Neural progenitor cell (in vitro differentiated cells): Measurements from ENCODE around the gene LEMD3. TPM values are rescaled to one million over a fixed set of nuclear protein-coding genes. Genes with fewer than 3 reads are reported as not detected.

Experiments used
- DNase-seq: peaks from one replicate; pipeline ENCODE4 v3.0.0-alpha.2; 2016; ENCODE audit warnings: low spot score
- H2AFZ ChIP-seq: fragments of 200-600 bp; sonication (generic); replicated peaks from 2 replicates; pipeline ENCODE4 v1.6.1; 2016; ENCODE audit warnings: antibody characterized with exemption
- H3F3A ChIP-seq: fragments of 200-600 bp; sonication (generic); 2 replicates; pipeline ENCODE4 v1.6.1; 2016; ENCODE audit warnings: antibody characterized with exemption, low read depth
- H3K27ac ChIP-seq: fragments of 200-600 bp; sonication (generic); 2 replicates; pipeline ENCODE4 v1.5.1; 2016; ENCODE audit warnings: mild to moderate bottlenecking
- H3K27me3 ChIP-seq: fragments of 200-600 bp; sonication (generic); 2 replicates; pipeline ENCODE4 v1.6.1; 2016; ENCODE audit warnings: mild to moderate bottlenecking, moderate library complexity
- H3K36me3 ChIP-seq: fragments of 200-600 bp; sonication (generic); 2 replicates; pipeline ENCODE4 v1.5.1; 2016
- H3K4me1 ChIP-seq: fragments of 200-600 bp; sonication (generic); 2 replicates; pipeline ENCODE4 v1.6.1; 2016; ENCODE audit warnings: mixed run types
- H3K4me2 ChIP-seq: fragments of 200-600 bp; sonication (generic); 2 replicates; pipeline ENCODE4 v1.6.1; 2016
- H3K4me3 ChIP-seq: fragments of 200-600 bp; sonication (generic); 2 replicates; pipeline ENCODE4 v1.5.1; 2016
- H3K79me2 ChIP-seq: fragments of 200-600 bp; sonication (generic); 2 replicates; pipeline ENCODE4 v1.6.1; 2016; ENCODE audit warnings: low read depth
- H3K9ac ChIP-seq: fragments of 200-600 bp; sonication (generic); 2 replicates; pipeline ENCODE4 v1.6.1; 2016
- H3K9me3 ChIP-seq: fragments of 200-600 bp; sonication (generic); 2 replicates; pipeline ENCODE4 v1.5.1; 2016; ENCODE audit warnings: low read depth
- H4K20me1 ChIP-seq: fragments of 200-600 bp; sonication (generic); 2 replicates; pipeline ENCODE4 v1.6.1; 2016; ENCODE audit warnings: low read depth
- H3K27ac Mint-ChIP-seq: 3 replicates; pipeline ENCODE4 v1.8.0; 2021; ENCODE audit warnings: mixed read lengths
- H3K27me3 Mint-ChIP-seq: 2 replicates; pipeline ENCODE4 v1.8.0; 2022; ENCODE audit warnings: low read depth, mild to moderate bottlenecking, inconsistent platforms, moderate library complexity, mixed read lengths; ENCODE audit not compliant: insufficient read depth
- H3K36me3 Mint-ChIP-seq: 3 replicates; pipeline ENCODE4 v1.8.0; 2021; ENCODE audit warnings: mixed read lengths
- H3K4me1 Mint-ChIP-seq: 3 replicates; pipeline ENCODE4 v1.8.0; 2021; ENCODE audit warnings: mixed read lengths
- H3K4me3 Mint-ChIP-seq: 3 replicates; pipeline ENCODE4 v1.8.0; 2021; ENCODE audit warnings: mild to moderate bottlenecking, moderate library complexity, mixed read lengths
- H3K9me3 Mint-ChIP-seq: 3 replicates; pipeline ENCODE4 v1.8.0; 2020; ENCODE audit warnings: mixed read lengths
- CTCF ChIP-seq: fragments of 200-600 bp; sonication (generic); IDR thresholded peaks from 2 replicates; pipeline ENCODE4 v1.5.1; 2017; ENCODE audit warnings: antibody characterized with exemption, mild to moderate bottlenecking
- EZH2 ChIP-seq: fragments of 200-600 bp; sonication (generic); IDR thresholded peaks from 2 replicates; pipeline ENCODE4 v1.6.1; 2017; ENCODE audit warnings: antibody characterized with exemption, mild to moderate bottlenecking, moderate library complexity
- EZH2phosphoT487 ChIP-seq: fragments of 200-600 bp; sonication (generic); IDR thresholded peaks from 2 replicates; pipeline ENCODE4 v1.6.1; 2017; ENCODE audit warnings: antibody characterized with exemption
- total RNA-seq: library from RNA; depleted of rRNA; stranded (reverse); fragments of >200 nt; gene quantifications from 2 replicates; pipeline ENCODE4 v1.2.3, GENCODE V29; 2015; ENCODE audit warnings: low replicate concordance

Gene LEMD3
- total RNA-seq, 1 donor from 2014 or later, result 11.5 TPM

GRCh38 chr12:65187665-65188064, 18.3 kb downstream of the LEMD3 start:
- Histone ChIP-seq H4K20me1 (no peaks in the 10 kb centered on the region), H3K79me2 (peaks cover 10% of the 10 kb centered on the region), H2AFZ (no peak overlapping the region), H3K27me3 (no peaks in the 10 kb centered on the region), H3K4me3 (no peak overlapping the region), H3F3A (no peaks in the 10 kb centered on the region), H3K36me3 (no peaks in the 10 kb centered on the region), H3K27ac (no peak overlapping the region), H3K9ac (no peak overlapping the region), H3K4me1 (no peaks in the 10 kb centered on the region), H3K9me3 (no peaks in the 10 kb centered on the region), H3K4me2 (no peak overlapping the region)
- no peaks in the 10 kb centered on the region for H3K9me3 Mint-ChIP-seq
- DNase-seq, result no peak
- no peak overlapping the region for H3K27ac Mint-ChIP-seq
- peaks cover 15% of the 10 kb centered on the region for H3K36me3 Mint-ChIP-seq
- no peak overlapping the region for H3K4me3 Mint-ChIP-seq
- no peaks in the 10 kb centered on the region for H3K4me1 Mint-ChIP-seq
- H3K27me3 Mint-ChIP-seq, result no peaks in the 10 kb centered on the region
- no peak for TF ChIP-seq CTCF
- no peak for TF ChIP-seq EZH2
- TF ChIP-seq EZH2phosphoT487, result no peak

- H3K9me3 ChIP-seq, result no peaks in the 10 kb centered on the region
- no peaks in the 10 kb centered on the region for H3K36me3 ChIP-seq
- Mint-ChIP-seq H3K27me3 (no peaks in the 10 kb centered on the region), H3K4me1 (no peaks in the 10 kb centered on the region), H3K27ac (no peak overlapping the region), H3K9me3 (no peaks in the 10 kb centered on the region), H3K36me3 (peaks cover 19% of the 10 kb centered on the region), H3K4me3 (no peak overlapping the region)
- no peaks in the 10 kb centered on the region for H3F3A ChIP-seq
- H3K4me1 ChIP-seq, result no peaks in the 10 kb centered on the region
- no peak overlapping the region for H3K27ac ChIP-seq
- no peak overlapping the region for H3K4me3 ChIP-seq
- H3K79me2 ChIP-seq, result peaks cover 10% of the 10 kb centered on the region
- no peak overlapping the region for H2AFZ ChIP-seq
- no peak for TF ChIP-seq CTCF
- no peak for TF ChIP-seq EZH2
- TF ChIP-seq EZH2phosphoT487, result no peak
- DNase-seq, result no peak
- H3K27me3 ChIP-seq, result no peaks in the 10 kb centered on the region
- no peak overlapping the region for H3K9ac ChIP-seq
- no peaks in the 10 kb centered on the region for H4K20me1 ChIP-seq
- no peak overlapping the region for H3K4me2 ChIP-seq
Observed at GRCh38 chr12:65188179-65188701, 18.9 kb downstream of the LEMD3 start.

GRCh38 chr12:65189028-65189718, 19.8 kb downstream of the LEMD3 start:
- H4K20me1 ChIP-seq, result no peaks in the 10 kb centered on the region
- Mint-ChIP-seq H3K9me3 (no peaks in the 10 kb centered on the region), H3K4me1 (no peaks in the 10 kb centered on the region), H3K4me3 (no peak overlapping the region), H3K27me3 (no peaks in the 10 kb centered on the region), H3K27ac (no peak overlapping the region), H3K36me3 (peaks cover 23% of the 10 kb centered on the region)
- H3K4me3 ChIP-seq, result no peak overlapping the region
- no peak overlapping the region for H3K4me2 ChIP-seq
- H3K9ac ChIP-seq, result no peak overlapping the region
- H3F3A ChIP-seq, result no peaks in the 10 kb centered on the region
- no peaks in the 10 kb centered on the region for H3K27me3 ChIP-seq
- H2AFZ ChIP-seq, result no peak overlapping the region
- no peaks in the 10 kb centered on the region for H3K9me3 ChIP-seq
- H3K27ac ChIP-seq, result no peak overlapping the region
- H3K79me2 ChIP-seq, result peaks cover 10% of the 10 kb centered on the region
- TF ChIP-seq EZH2phosphoT487 (no peak), EZH2 (no peak), CTCF (no peak)
- no peaks in the 10 kb centered on the region for H3K36me3 ChIP-seq
- no peak for DNase-seq
- no peaks in the 10 kb centered on the region for H3K4me1 ChIP-seq
